Cerebellar nuclear complex (tissue), 1 donor: ENCODE data around the gene EMC8.
"Not testable (repeated sequence)": the region's sequence is repeated elsewhere in the genome, so short reads cannot be mapped to it uniquely, and the experiment has no call there.

Source experiments
- DNase-seq, 2 experiments: peaks; one replicate each; lab custom pipeline; 2025; lab: John Stamatoyannopoulos, UW

EMC8 gene

GRCh38 chr16:85799497-85800320, at the start of gene EMC8, which contains the start of gene COX4I1:
EMC8 (minus strand) TSS chr16:85799544; CDS start chr16:85799295, 249 bp downstream.
COX4I1 (plus strand) TSS chr16:85799695; CDS start chr16:85801206, 1,511 bp downstream.
- peak in 1 of 2 experiments; percentile 66 for DNase-seq

- DNase-seq = no peak
These were observed 49.6 kb upstream of the EMC8 start for GRCh38 chr16:85848986-85849385.

- DNase-seq = no peak
These were observed 48.6 kb upstream of the EMC8 start for GRCh38 chr16:85847681-85848601.

- no peak for DNase-seq
These were observed 47.7 kb upstream of the EMC8 start for GRCh38 chr16:85847036-85847435.

- no peak for DNase-seq
These were observed 47.1 kb upstream of the EMC8 start for GRCh38 chr16:85846461-85846860.

GRCh38 chr16:85845266-85845665, 45.9 kb upstream of the EMC8 start:
- DNase-seq = no peak

GRCh38 chr16:85844786-85845185, 45.4 kb upstream of the EMC8 start:
- DNase-seq = no peak

- DNase-seq = no peak
These were observed 44.8 kb upstream of the EMC8 start for GRCh38 chr16:85844169-85844481.

- no peak for DNase-seq
These were observed 44.3 kb upstream of the EMC8 start for GRCh38 chr16:85843471-85844168.

- DNase-seq = no peak
These were observed 43.5 kb upstream of the EMC8 start for GRCh38 chr16:85842848-85843247.

GRCh38 chr16:85842435-85842834, 43.1 kb upstream of the EMC8 start:
- no peak for DNase-seq

- DNase-seq = no peak
These were observed 41.5 kb upstream of the EMC8 start for GRCh38 chr16:85840801-85841200.

- DNase-seq = no peak
These were observed 41.1 kb upstream of the EMC8 start for GRCh38 chr16:85840395-85840794.

GRCh38 chr16:85839681-85840240, 40.4 kb upstream of the EMC8 start:
- no peak for DNase-seq

GRCh38 chr16:85838876-85839585, 39.7 kb upstream of the EMC8 start:
- no peak for DNase-seq

- DNase-seq = no peak
These were observed 39.0 kb upstream of the EMC8 start for GRCh38 chr16:85838381-85838780.

- not testable (repeated sequence) for DNase-seq
These were observed 38.3 kb upstream of the EMC8 start for GRCh38 chr16:85837654-85838053.

GRCh38 chr16:85836706-85837582, 37.6 kb upstream of the EMC8 start:
- DNase-seq = no peak

- no peak for DNase-seq
These were observed 36.8 kb upstream of the EMC8 start for GRCh38 chr16:85835956-85836705.
